Kidney epithelial cell (primary cell): Measurements from ENCODE around the gene TOPORS. TPM values are rescaled to one million over a fixed set of nuclear protein-coding genes. Genes with fewer than 3 reads are reported as not detected.
A peak's percentile ranks its signal among the peaks of the same experiment; 100 is the strongest.
"Not testable (repeated sequence)": the region's sequence is repeated elsewhere in the genome, so short reads cannot be mapped to it uniquely, and the experiment has no call there.

Experiments used
- DNase-seq: peaks from one replicate; pipeline ENCODE4 v3.0.0-alpha.2; 2010; ENCODE audit warnings: low read depth
- H3K27me3 ChIP-seq: 2 replicates; pipeline ENCODE4 v1.6.0; 2011; ENCODE audit warnings: low read length; ENCODE audit not compliant: control insufficient read depth, insufficient read depth
- H3K36me3 ChIP-seq: 2 replicates; pipeline ENCODE4 v1.5.1; 2011; ENCODE audit warnings: low read length; ENCODE audit not compliant: control insufficient read depth, insufficient read depth
- H3K4me3 ChIP-seq: 2 replicates; pipeline ENCODE4 v1.5.1; 2011; ENCODE audit warnings: low read depth, mild to moderate bottlenecking, control low read depth, low read length
- CTCF ChIP-seq: IDR thresholded peaks from 2 replicates; pipeline ENCODE4 v1.5.1; 2011; ENCODE audit warnings: mild to moderate bottlenecking, moderate library complexity, low read length, control low read depth, inconsistent platforms; ENCODE audit not compliant: insufficient read depth, poor library complexity, severe bottlenecking
- total RNA-seq: library from RNA; depleted of rRNA; stranded (reverse); fragments of >200 nt; gene quantifications from 2 replicates; pipeline ENCODE4 v1.2.3, GENCODE V29; 2015

Gene TOPORS
- 15.4 and 17.0 TPM in 2 replicates for total RNA-seq

DNA sequence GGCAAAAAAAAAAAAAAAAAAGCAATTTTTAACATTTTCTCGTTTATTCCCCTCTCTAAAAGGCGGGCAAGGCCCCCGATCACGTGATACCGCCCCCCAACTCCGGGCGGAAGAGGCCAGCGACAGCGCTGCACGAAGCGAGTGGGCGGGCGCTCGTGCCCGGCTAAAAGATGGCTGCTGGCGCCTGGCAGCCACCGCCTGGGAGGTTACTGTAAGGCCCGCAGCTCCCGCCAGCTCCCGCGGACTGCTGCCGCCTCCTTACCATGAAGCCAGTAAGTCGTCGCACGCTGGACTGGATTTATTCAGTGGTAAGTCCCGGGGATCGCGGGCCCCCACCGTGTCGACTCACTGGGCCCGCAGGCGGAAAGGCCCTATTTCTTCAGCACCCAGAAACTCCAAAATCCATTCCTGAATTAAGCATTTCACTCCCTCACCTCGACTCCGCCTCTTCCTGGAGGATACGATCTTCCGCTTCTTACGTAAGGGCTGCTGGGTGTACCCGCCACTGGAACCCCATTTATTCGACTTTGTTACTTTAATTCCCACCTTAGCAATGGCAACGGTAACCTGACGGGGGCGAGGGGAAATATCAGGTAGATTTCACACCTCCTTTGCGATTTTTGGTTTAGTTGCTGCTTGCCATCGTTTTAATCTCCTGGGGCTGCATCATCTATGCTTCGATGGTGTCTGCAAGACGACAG, at the start of gene TOPORS, which contains the start of gene SMIM27:
TOPORS (minus strand) TSS at position 415 of the 701 bp plus-strand sequence; CDS start at position 265, 150 bp downstream.
SMIM27 (plus strand) TSS at position 156 of the 701 bp plus-strand sequence; CDS start at position 264, 108 bp downstream.
- H3K4me3 ChIP-seq: peak within 1 kb of the TSS; percentile 77
- no peaks in the 10 kb centered on the region for H3K27me3 ChIP-seq
- no peak for TF ChIP-seq CTCF
- H3K36me3 ChIP-seq: no peaks in the 10 kb centered on the region
- DNase-seq: peak; percentile 67

DNA sequence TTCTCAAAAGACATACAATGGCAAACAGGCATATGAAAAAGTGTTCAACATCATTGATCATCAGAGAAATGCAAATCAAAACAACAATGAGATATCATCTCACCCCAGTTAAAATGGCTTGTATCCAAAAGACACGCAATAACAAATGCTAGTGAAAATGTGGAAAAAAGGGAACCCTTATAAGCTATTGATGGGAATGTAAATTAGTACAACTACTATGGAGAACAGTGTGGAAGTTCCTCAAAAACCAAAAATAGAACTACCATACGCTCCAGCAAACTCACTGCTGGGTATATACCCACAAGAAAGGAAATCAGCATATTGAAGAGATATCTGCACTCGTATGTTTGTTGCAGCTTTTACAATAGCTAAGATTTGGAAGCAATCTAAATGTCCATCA, 46.6 kb upstream of the TOPORS start:
- H3K36me3 ChIP-seq, DNase-seq, H3K4me3 ChIP-seq, H3K27me3 ChIP-seq: not testable (repeated sequence)

GRCh38 chr9:32596936-32597335, 44.5 kb upstream of the TOPORS start:
- Histone ChIP-seq H3K27me3 (no peaks in the 10 kb centered on the region), H3K4me3 (no peak overlapping the region), H3K36me3 (no peaks in the 10 kb centered on the region)
- no peak for TF ChIP-seq CTCF
- no peak for DNase-seq

GRCh38 chr9:32596096-32596865, 43.9 kb upstream of the TOPORS start:
- Histone ChIP-seq H3K4me3 (no peak overlapping the region), H3K27me3 (no peaks in the 10 kb centered on the region), H3K36me3 (no peaks in the 10 kb centered on the region)
- no peak for DNase-seq
- no peak for TF ChIP-seq CTCF

DNA sequence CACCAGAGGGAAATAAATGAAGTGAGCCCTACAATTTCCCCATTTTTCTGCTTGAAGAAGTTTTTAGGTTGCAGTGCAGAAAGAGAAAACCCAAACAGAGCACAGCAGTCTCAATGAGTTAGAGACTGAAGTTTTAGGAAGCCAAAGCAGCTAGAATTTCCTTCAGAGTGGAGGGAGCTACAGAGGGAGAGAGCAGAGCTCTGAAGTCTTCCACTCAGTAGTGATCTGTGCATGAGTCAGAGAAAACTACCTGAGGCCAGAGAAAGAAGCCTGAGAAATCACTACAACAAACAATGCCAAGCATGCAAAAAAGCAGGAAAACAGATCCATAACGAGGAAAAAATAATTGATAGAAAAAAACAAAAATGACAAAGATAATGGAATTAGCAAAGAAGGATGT, 38.5 kb upstream of the TOPORS start:
- H3K36me3 ChIP-seq: no peaks in the 10 kb centered on the region
- no peak for TF ChIP-seq CTCF
- DNase-seq: no peak
- no peak overlapping the region for H3K4me3 ChIP-seq
- H3K27me3 ChIP-seq: no peaks in the 10 kb centered on the region

DNA sequence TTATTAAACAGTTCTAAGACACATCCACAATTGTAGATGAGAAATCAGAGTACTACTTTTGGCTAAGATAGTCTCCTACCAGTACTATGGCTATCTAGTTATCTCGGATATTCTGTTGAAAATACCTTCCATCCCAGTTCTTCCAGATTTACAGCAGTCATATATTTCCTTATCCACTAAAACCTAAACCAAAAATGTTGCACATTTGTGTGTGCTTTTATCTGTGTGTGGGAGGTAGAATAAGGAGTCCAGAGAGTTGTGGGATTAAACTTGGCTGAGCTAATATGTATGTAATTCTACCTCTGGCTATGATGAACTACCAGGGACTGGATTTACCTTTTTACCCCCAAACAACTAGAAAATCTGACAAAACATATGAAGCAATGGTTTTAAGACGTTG, 38.1 kb upstream of the TOPORS start:
- Histone ChIP-seq H3K27me3 (no peaks in the 10 kb centered on the region), H3K4me3 (no peak overlapping the region), H3K36me3 (no peaks in the 10 kb centered on the region)
- no peak for TF ChIP-seq CTCF
- no peak for DNase-seq
